GM19239 (cell line): ENCODE data around the gene ZBTB45.
"Not testable (repeated sequence)": the region's sequence is repeated elsewhere in the genome, so short reads cannot be mapped to it uniquely, and the experiment has no call there.

Source experiments
- DNase-seq: peaks from one replicate; pipeline ENCODE4 v3.0.0; 2011; ENCODE audit warnings: low spot score; ENCODE audit not compliant: insufficient read length
- FAIRE-seq: peaks from 2 replicates; lab custom pipeline; 2011; peaks lifted over from hg19 to GRCh38; lab: Jason Lieb, UNC

ZBTB45 gene

GRCh38 chr19:58477871-58478270, 41.7 kb downstream of the ZBTB45 start:
- FAIRE-seq, result no peak
- no peak for DNase-seq

DNA sequence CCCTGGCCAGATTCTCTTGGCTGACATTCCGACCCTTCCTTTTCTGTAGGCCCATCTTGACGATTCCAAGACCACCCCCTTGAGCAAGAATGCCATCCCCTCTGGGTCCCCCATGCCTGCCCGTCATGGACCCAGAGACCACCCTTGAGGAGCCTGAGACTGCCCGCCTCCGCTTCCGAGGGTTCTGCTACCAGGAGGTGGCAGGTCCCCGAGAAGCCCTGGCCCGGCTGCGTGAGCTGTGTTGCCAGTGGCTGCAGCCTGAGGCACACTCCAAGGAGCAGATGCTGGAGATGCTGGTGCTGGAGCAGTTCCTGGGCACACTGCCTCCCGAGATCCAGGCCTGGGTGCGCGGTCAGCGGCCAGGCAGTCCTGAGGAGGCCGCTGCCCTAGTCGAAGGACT, 42.5 kb downstream of the ZBTB45 start:
- FAIRE-seq (no peak), DNase-seq (no peak)

GRCh38 chr19:58476498-58477015, 43.1 kb downstream of the ZBTB45 start:
- DNase-seq (peak; percentile 29), FAIRE-seq (peak; percentile 59)

GRCh38 chr19:58475714-58476497, 43.7 kb downstream of the ZBTB45 start, which contains the start of gene ZNF446:
Gene ZNF446 (plus strand): TSS chr19:58476352. CDS start chr19:58477219, 867 bp downstream.
- FAIRE-seq, result peak; percentile 98
- DNase-seq, result peak; percentile 97

DNA sequence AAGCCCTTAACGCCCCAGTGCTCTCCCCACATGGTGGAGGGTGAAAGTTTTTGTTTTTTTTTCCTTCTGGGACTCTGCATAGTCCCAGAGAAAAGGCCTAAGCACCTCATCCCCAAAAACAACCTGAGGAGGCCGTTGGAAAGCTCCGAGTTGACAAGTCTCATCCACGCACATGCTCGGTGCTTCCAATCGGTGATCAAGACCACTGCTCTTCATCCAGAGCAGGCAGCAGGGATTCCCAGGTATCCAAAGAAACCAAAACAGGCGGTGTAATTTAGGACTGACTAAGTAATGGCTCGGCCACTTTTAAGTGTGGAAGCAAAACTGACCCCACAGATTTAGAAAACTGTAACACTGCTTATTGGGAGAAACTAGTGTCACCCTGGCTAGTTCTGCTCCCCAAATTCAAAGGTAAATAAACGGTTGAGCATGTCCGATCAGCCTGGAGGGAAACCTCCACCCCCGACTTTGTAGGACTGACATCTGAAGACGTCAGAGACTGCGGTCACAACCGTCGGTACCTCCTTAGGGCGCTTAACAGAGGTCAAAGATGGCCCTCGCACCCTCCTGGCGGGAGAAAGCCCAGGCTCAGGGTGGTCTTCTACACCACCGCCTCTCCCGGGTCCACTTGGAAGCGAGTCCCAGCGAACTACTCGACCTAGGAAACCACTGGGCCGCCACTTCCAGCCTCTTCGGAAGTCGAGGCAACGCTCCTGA, 44.5 kb downstream of the ZBTB45 start:
- FAIRE-seq, result no peak
- DNase-seq, result no peak

DNA sequence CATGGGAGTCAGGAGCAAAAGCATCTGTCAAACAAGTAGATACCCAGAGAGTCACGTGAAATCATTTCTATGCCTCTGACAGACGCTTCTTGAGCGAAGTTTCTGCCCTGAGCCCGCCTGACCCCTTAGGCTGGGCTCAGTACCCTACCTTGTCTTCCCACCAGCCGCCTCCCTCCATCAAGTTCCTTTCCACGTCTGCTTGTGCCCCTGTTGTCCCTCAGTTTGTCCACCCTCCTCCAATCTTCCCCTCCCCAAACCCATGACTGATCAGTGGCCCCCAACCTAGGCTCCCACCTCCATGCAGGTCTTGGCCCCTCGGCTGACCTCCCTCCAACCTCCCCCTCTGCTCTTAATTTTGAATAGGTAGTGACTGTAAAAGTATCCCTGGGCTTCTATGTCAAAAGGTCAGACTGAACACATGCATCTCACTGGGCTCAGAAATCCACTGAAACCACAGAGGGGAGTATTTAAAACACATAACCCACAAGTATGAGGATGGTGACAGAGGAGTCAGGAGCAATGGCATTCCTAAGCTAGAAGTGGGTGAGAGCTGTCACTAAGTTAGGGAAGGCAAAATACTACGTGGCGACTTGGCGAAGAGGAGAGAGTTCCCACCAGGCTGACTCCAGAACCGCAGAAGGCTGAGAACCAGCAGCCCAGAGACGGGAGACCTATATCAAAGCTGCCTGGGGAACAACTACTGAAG, 45.2 kb downstream of the ZBTB45 start:
- DNase-seq (no peak), FAIRE-seq (no peak)

DNA sequence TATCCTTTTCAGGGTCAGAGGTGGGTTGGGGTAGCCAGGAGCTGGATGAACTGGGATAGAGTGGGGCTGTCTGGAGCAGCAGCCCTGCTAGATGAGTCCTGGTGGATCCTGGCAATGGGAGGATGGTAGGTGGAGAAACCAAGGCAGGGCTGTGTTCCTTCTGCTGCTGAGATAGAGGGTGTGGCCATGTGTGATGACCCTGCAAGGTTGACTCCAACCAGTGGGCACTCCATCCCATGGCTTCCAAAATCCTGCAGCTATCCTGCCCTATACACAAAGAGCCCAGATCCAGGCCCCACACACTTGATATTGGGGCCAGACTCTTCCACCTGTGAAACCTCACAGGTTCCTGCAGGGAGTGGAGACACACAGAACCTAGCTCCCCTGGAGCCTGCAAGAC, 45.8 kb downstream of the ZBTB45 start:
- FAIRE-seq (no peak), DNase-seq (no peak)

- DNase-seq (no peak), FAIRE-seq (no peak)
Observed at GRCh38 chr19:58471736-58472135, 47.9 kb downstream of the ZBTB45 start.

DNA sequence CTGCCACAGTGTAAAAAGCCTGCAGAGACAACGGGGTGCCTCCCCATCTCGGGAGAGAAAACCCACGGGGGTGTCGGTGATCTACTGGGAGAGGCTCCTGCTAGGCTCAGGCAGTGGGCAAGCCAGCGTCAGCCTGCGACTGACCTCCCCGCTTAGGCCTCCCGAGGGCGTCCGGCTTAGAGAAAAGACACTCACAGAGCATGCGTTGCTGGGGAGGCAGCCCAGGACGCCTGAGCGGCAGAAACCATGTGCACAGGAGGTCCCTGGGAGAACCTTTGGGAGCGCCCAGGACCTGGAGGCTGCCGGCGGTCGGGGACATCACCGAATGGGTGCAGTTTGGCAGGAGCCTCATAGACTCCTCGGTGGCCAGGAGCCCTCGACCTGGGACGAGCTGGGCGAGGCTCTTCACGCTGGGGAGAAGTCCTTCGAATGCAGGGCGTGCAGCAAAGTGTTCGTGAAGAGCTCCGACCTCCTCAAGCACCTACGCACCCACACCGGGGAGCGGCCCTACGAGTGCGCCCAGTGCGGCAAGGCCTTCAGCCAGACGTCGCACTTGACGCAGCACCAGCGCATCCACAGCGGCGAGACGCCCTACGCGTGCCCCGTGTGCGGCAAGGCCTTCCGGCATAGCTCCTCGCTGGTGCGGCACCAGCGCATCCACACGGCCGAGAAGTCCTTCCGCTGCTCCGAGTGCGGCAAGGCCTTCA, 48.6 kb downstream of the ZBTB45 start:
- FAIRE-seq, DNase-seq: not testable (repeated sequence)

- FAIRE-seq, result no peak
Observed at GRCh38 chr19:58469241-58470013, 50.2 kb downstream of the ZBTB45 start.

GRCh38 chr19:58468216-58468839, 51.3 kb downstream of the ZBTB45 start:
- FAIRE-seq (no peak), DNase-seq (no peak)

More at GRCh38 chr19:58469241-58470013, 50.2 kb downstream of the ZBTB45 start:
- DNase-seq, result no peak

- FAIRE-seq (peak; percentile 99), DNase-seq (peak; percentile 96)
Observed at GRCh38 chr19:58466760-58467589, 52.6 kb downstream of the ZBTB45 start, which contains the start of gene ZNF324. Gene ZNF324 (plus strand): TSS chr19:58467080. CDS start chr19:58469186, 2,106 bp downstream.

GRCh38 chr19:58466089-58466759, 53.4 kb downstream of the ZBTB45 start:
- DNase-seq (no peak), FAIRE-seq (no peak)
